ENCODE results near the gene MYBBP1A. TPM values are rescaled to one million over a fixed set of nuclear protein-coding genes. Genes with fewer than 3 reads are reported as not detected.

MYBBP1A gene
- total RNA-seq, 2 experiments from 2014 or later, result 97.7 to 144 TPM

GRCh38 chr17:4556996-4557395, 1.8 kb upstream of the MYBBP1A start:
- ChIA-PET CTCF (interaction anchor here (0.6 to 1.3 kb wide), 4 partner anchors 9 to 62 kb away, joined by 3 to 7 read pairs (median 4); no protein-coding TSS in a partner anchor), POLR2A (interaction anchor here (0.6 kb wide), 1 partner anchor 227 kb away, joined by 3 read pairs; no protein-coding TSS in a partner anchor)
- no peak for DNase-seq
- H3K36me3 Mint-ChIP-seq (ENCODE audit: low read depth), result peaks cover 24% of the 10 kb centered on the region
- H3K4me3 Mint-ChIP-seq, result no peak overlapping the region
- no peaks in the 10 kb centered on the region for H3K9me3 Mint-ChIP-seq (ENCODE audit: low read depth)
- no peaks in the 10 kb centered on the region for H3K27me3 Mint-ChIP-seq
- intact Hi-C loops (cut with DNase I, micrococcal nuclease), result loop anchor here in 1 of 2 experiments (5.0 kb wide), 2 partner anchors 190 to 295 kb away; partner anchors contain the start of genes ANKFY1 and UBE2G1
- no peak overlapping the region for H3K27ac Mint-ChIP-seq
- H3K4me1 Mint-ChIP-seq, result peaks cover 26% of the 10 kb centered on the region
- no peak for ATAC-seq

GRCh38 chr17:4555873-4556759, 932 bp upstream of the MYBBP1A start:
- Mint-ChIP-seq H3K4me1 (peaks cover 22% of the 10 kb centered on the region), H3K27ac (peak overlapping the region; percentile 96), H3K27me3 (no peaks in the 10 kb centered on the region), H3K9me3 (ENCODE audit: low read depth) (no peaks in the 10 kb centered on the region), H3K36me3 (ENCODE audit: low read depth) (peaks cover 28% of the 10 kb centered on the region), H3K4me3 (peak overlapping the region; percentile 93)
- intact Hi-C loops (cut with DNase I, micrococcal nuclease), result loop anchor here (1.0 to 5.0 kb wide), 5 partner anchors 7 to 413 kb away; partner anchors contain the start of genes ANKFY1 (in 1 of the 2), CYB5D2 (in 1 of the 2), PELP1 (in 1 of the 2) and UBE2G1 (in 1 of the 2)
- DNase-seq (no peak), ATAC-seq (no peak)
- CTCF ChIA-PET, result interaction anchor here (0.7 to 1.3 kb wide), 7 partner anchors 10 to 241 kb away, joined by 3 to 7 read pairs (median 3); no protein-coding TSS in a partner anchor
- POLR2A ChIA-PET, result interaction anchor here (0.6 to 1.0 kb wide), 3 partner anchors 7 to 228 kb away, joined by 3 to 5 read pairs (median 3); no protein-coding TSS in a partner anchor

GRCh38 chr17:4554441-4554996, 665 bp downstream of the MYBBP1A start:
- DNase-seq, result no peak
- CTCF ChIA-PET, result interaction anchor here (0.6 to 2.3 kb wide), 5 partner anchors 9 to 18 kb away, joined by 3 to 11 read pairs (median 7); no protein-coding TSS in a partner anchor
- peak; percentile 5 for ATAC-seq

GRCh38 chr17:4553669-4554068, 1.5 kb downstream of the MYBBP1A start:
- Mint-ChIP-seq H3K27me3 (no peaks in the 10 kb centered on the region), H3K9me3 (ENCODE audit: low read depth) (no peaks in the 10 kb centered on the region), H3K36me3 (ENCODE audit: low read depth) (peaks cover 36% of the 10 kb centered on the region), H3K4me1 (peaks cover 21% of the 10 kb centered on the region), H3K27ac (no peak overlapping the region), H3K4me3 (peak overlapping the region; percentile 93)
- DNase-seq (no peak), ATAC-seq (no peak)
- POLR2A ChIA-PET, result interaction anchor here (1.4 kb wide), 1 partner anchor 11 kb away, joined by 3 read pairs; no protein-coding TSS in a partner anchor
- intact Hi-C loops (cut with DNase I, micrococcal nuclease), result no loop called here
- CTCF ChIA-PET, result interaction anchor here (1.8 to 2.3 kb wide), 3 partner anchors 10 to 13 kb away, joined by 5 to 8 read pairs (median 7); no protein-coding TSS in a partner anchor

More at GRCh38 chr17:4554441-4554996, 665 bp downstream of the MYBBP1A start:
- Mint-ChIP-seq H3K4me3 (peak overlapping the region; percentile 93), H3K4me1 (peaks cover 21% of the 10 kb centered on the region), H3K27me3 (no peaks in the 10 kb centered on the region), H3K9me3 (ENCODE audit: low read depth) (no peaks in the 10 kb centered on the region), H3K36me3 (ENCODE audit: low read depth) (peaks cover 33% of the 10 kb centered on the region), H3K27ac (peak overlapping the region; percentile 96)
- POLR2A ChIA-PET, result interaction anchor here (0.9 to 1.4 kb wide), 3 partner anchors 12 to 19 kb away, joined by 3 to 4 read pairs (median 3); no protein-coding TSS in a partner anchor
- intact Hi-C loops (cut with DNase I, micrococcal nuclease), result no loop called here

DNA sequence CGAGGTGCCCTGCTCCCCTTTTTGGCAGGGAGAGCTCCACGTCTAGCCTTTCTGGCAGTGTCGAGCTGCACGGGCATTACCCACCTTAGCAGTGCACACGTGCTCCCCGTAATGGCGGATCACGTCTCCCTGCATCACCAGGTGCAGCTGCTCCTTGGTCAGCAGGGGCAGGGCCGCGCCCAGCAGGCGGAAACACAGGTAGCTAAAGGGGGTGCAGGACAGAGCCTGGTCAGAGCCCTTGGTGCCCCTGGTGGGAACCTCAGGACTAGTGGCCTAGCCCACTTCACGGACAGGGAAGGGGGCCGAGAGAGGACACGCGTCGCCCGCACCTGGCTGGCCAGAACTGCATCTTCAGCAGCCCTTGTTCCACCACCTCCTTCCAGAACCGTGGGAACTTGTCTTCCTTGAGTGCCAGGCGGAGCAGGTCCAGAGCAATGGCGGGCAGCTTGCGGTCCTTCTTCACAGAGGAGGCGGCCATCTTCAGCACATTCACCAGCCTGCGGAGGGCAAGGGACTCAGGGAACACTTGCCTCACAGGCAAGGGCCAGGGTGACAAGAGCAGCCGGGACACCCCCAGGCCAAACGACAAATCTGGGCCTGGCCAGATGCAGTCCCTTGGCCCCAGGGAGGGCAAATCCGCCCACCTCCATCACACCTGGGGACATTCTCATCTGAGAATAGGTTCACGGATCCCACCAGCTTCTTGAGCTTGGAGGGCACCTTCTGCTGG, 3.2 kb downstream of the MYBBP1A start:
- Mint-ChIP-seq H3K4me1 (peaks cover 21% of the 10 kb centered on the region), H3K9me3 (ENCODE audit: low read depth) (no peaks in the 10 kb centered on the region), H3K36me3 (ENCODE audit: low read depth) (peaks cover 38% of the 10 kb centered on the region), H3K4me3 (no peak overlapping the region), H3K27me3 (no peaks in the 10 kb centered on the region), H3K27ac (no peak overlapping the region)
- POLR2A ChIA-PET, result interaction anchor here (1.4 kb wide), 1 partner anchor 11 kb away, joined by 3 read pairs; no protein-coding TSS in a partner anchor
- intact Hi-C loops (cut with DNase I, micrococcal nuclease), result no loop called here
- DNase-seq, result no peak
- ATAC-seq, result no peak
- CTCF ChIA-PET, result interaction anchor here (0.7 to 1.0 kb wide), 4 partner anchors 11 to 94 kb away, joined by 3 to 5 read pairs (median 4); no protein-coding TSS in a partner anchor

- Mint-ChIP-seq H3K36me3 (ENCODE audit: low read depth) (peaks cover 45% of the 10 kb centered on the region), H3K4me3 (no peak overlapping the region), H3K27me3 (no peaks in the 10 kb centered on the region), H3K4me1 (peaks cover 19% of the 10 kb centered on the region), H3K9me3 (ENCODE audit: low read depth) (no peaks in the 10 kb centered on the region), H3K27ac (peak overlapping the region; percentile 55)
- DNase-seq, result peak; percentile 43
- ChIA-PET CTCF (interaction anchor here (0.8 to 1.1 kb wide), 4 partner anchors 11 to 130 kb away, joined by 3 to 4 read pairs (median 3); no protein-coding TSS in a partner anchor), POLR2A (interaction anchor here (0.6 to 1.4 kb wide), 2 partner anchors 12 to 14 kb away, joined by 3 read pairs; no protein-coding TSS in a partner anchor)
- no peak for ATAC-seq
- intact Hi-C loops (cut with DNase I, micrococcal nuclease), result no loop called here
Measured at GRCh38 chr17:4551141-4551540, 4.0 kb downstream of the MYBBP1A start.

DNA sequence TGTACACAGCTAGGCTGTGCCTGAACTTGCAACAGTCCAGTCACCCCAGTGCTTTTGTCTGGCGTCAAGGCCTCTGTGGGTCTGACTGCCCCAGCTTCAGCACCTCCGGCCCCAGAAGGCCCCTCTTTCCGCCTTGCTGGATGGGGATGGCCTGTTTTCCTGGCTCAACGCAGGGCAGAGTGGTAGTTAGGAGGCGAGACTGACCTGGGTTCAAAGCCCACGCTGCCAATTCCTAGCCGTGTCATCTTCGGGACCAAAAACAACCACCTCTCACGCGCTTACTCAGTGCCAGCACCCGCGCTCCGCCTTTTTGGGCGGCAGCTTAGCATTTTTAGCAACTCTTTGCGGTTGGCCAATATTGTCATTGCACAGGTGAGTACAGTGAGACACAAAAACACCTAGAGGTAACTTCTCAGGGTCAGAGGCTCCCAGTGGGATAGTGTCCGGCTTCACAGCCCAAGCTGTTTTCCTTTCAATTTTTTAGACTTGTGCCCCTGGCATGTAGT, 4.6 kb downstream of the MYBBP1A start:
- Mint-ChIP-seq H3K27ac (no peak overlapping the region), H3K36me3 (ENCODE audit: low read depth) (peaks cover 45% of the 10 kb centered on the region), H3K4me3 (no peak overlapping the region), H3K27me3 (no peaks in the 10 kb centered on the region), H3K4me1 (peaks cover 14% of the 10 kb centered on the region), H3K9me3 (ENCODE audit: low read depth) (no peaks in the 10 kb centered on the region)
- no peak for DNase-seq
- ChIA-PET POLR2A (no interaction called here), CTCF (interaction anchor here (0.8 to 1.1 kb wide), 2 partner anchors 17 to 130 kb away, joined by 3 read pairs; no protein-coding TSS in a partner anchor)
- no peak for ATAC-seq
- intact Hi-C loops (cut with DNase I, micrococcal nuclease), result no loop called here

- no peaks in the 10 kb centered on the region for H3K27me3 Mint-ChIP-seq
Measured at GRCh38 chr17:4549781-4550533, 5.2 kb downstream of the MYBBP1A start.

GRCh38 chr17:4548721-4549531, 6.3 kb downstream of the MYBBP1A start:
- no peaks in the 10 kb centered on the region for H3K9me3 Mint-ChIP-seq (ENCODE audit: low read depth)
- H3K4me3 Mint-ChIP-seq, result no peak overlapping the region
- CTCF ChIA-PET, result interaction anchor here (0.5 to 1.1 kb wide), 2 partner anchors 18 to 840 kb away, joined by 3 read pairs; no protein-coding TSS in a partner anchor
- peaks cover 34% of the 10 kb centered on the region for H3K36me3 Mint-ChIP-seq (ENCODE audit: low read depth)
- peaks cover 7% of the 10 kb centered on the region for H3K4me1 Mint-ChIP-seq
- no peak overlapping the region for H3K27ac Mint-ChIP-seq
- no peak for DNase-seq
- intact Hi-C loops (cut with DNase I, micrococcal nuclease), result no loop called here
- POLR2A ChIA-PET, result interaction anchor here (0.6 kb wide), 1 partner anchor 136 kb away, joined by 3 read pairs; no protein-coding TSS in a partner anchor
- H3K27me3 Mint-ChIP-seq, result no peaks in the 10 kb centered on the region
- no peak for ATAC-seq

More at GRCh38 chr17:4549781-4550533, 5.2 kb downstream of the MYBBP1A start:
- DNase-seq (no peak), ATAC-seq (no peak)
- Mint-ChIP-seq H3K4me1 (peaks cover 12% of the 10 kb centered on the region), H3K9me3 (ENCODE audit: low read depth) (no peaks in the 10 kb centered on the region), H3K4me3 (no peak overlapping the region), H3K27ac (no peak overlapping the region), H3K36me3 (ENCODE audit: low read depth) (peaks cover 42% of the 10 kb centered on the region)
- ChIA-PET POLR2A (interaction anchor here (0.6 kb wide), 1 partner anchor 137 kb away, joined by 3 read pairs; no protein-coding TSS in a partner anchor), CTCF (interaction anchor here (0.8 to 1.1 kb wide), 3 partner anchors 17 to 129 kb away, joined by 3 read pairs; no protein-coding TSS in a partner anchor)
- intact Hi-C loops (cut with DNase I, micrococcal nuclease), result no loop called here

All from activated CD4-positive, alpha-beta T cell treated with anti-CD3 and anti-CD28 coated beads for 36 hours (primary cell).